Loucy (cell line): ENCODE measurements around the gene CFAP206.

Experiments used
- EZH2phosphoT487 ChIP-seq: fragments of 200-600 bp; IDR thresholded peaks from 2 replicates; pipeline ENCODE4 v1.6.1; 2018; ENCODE audit warnings: antibody characterized with exemption, mild to moderate bottlenecking, moderate library complexity, borderline replicate concordance
- TF ChIP-seq, protein P1 (sequence below): fragments of 200-600 bp; sonication (generic); conservative IDR thresholded peaks from 2 replicates; pipeline ENCODE4 v1.5.1; 2014; ENCODE audit warnings: mild to moderate bottlenecking, antibody characterized with exemption, low read length

DNA sequence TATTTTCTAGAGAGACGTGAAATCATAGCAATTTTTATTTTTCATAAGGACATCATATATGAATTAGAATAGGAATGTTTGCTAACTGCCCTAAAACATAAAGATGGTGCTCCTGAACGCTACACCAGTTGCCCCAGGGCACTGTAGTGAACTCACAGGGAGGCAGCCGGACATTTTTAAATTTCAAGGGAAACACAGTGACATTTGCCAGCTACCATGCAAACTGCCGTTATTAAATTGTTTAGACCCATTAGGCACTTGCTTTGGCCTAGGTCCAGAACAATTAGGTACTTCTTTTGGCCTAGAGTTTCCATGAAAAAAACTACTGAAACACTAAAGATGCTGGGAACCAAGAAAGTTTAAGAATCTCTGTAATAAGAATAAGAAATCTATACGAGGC is 24.9 kb upstream of the CFAP206 start:
- TF ChIP-seq, protein P1, sequence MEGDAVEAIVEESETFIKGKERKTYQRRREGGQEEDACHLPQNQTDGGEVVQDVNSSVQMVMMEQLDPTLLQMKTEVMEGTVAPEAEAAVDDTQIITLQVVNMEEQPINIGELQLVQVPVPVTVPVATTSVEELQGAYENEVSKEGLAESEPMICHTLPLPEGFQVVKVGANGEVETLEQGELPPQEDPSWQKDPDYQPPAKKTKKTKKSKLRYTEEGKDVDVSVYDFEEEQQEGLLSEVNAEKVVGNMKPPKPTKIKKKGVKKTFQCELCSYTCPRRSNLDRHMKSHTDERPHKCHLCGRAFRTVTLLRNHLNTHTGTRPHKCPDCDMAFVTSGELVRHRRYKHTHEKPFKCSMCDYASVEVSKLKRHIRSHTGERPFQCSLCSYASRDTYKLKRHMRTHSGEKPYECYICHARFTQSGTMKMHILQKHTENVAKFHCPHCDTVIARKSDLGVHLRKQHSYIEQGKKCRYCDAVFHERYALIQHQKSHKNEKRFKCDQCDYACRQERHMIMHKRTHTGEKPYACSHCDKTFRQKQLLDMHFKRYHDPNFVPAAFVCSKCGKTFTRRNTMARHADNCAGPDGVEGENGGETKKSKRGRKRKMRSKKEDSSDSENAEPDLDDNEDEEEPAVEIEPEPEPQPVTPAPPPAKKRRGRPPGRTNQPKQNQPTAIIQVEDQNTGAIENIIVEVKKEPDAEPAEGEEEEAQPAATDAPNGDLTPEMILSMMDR: no peak
- TF ChIP-seq EZH2phosphoT487: no peak
